HG03460 (cell line): ENCODE results near the gene SH3TC1.

Experiments
- ATAC-seq: cut with Tn5 transposase; IDR thresholded peaks from one replicate; pipeline ENCODE4 v1.9.1; 2021; ENCODE audit not compliant: unreplicated experiment

The SH3TC1 gene

DNA sequence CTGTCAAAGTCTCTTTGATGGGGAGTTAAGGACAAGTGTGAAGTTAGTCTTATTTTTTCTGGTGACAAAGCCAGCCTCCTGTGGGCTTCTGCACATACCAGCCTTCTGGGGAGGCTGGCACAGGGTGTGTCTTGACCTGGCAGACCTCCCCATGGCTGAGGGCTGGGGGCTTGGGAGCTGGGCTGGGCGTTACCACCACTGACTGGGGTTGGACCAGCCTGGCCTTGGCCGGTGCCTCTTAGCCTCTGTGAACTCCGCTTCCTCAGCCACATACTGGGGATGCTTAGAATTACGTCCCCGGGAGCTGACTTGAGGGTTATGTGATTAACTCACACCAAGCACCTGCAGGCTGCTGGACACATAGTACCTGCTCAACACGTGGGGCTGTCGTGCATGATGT is 14.0 kb downstream of the SH3TC1 start:
- ATAC-seq = no peak

DNA sequence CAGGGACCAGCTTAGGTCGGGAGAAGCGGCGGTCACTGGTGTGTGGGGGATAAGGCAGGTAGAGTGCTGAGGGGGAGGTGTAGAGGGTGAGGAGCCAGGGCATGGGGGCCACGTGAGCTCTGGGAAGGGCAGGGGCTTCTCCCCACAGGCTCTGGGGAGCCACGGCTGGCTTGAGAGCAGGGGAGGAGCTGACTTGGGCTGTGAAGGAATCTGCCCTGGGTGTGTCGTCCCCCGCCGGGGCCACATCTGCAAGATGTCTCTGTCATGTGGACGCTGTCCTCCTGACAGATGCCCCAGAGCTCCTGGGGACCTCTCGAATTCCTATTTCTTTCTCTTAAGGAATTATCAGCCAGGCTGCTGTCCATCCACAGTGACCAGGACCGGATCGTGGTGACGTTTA is 15.0 kb downstream of the SH3TC1 start:
- ATAC-seq = no peak

- ATAC-seq = no peak
These were observed 15.9 kb downstream of the SH3TC1 start for GRCh38 chr4:8215001-8215427.

- no peak for ATAC-seq
These were observed 16.8 kb downstream of the SH3TC1 start for GRCh38 chr4:8215641-8216442.

GRCh38 chr4:8216443-8217245 is 17.6 kb downstream of the SH3TC1 start:
- no peak for ATAC-seq

- ATAC-seq = no peak
These were observed 18.1 kb downstream of the SH3TC1 start for GRCh38 chr4:8217246-8217511.

DNA sequence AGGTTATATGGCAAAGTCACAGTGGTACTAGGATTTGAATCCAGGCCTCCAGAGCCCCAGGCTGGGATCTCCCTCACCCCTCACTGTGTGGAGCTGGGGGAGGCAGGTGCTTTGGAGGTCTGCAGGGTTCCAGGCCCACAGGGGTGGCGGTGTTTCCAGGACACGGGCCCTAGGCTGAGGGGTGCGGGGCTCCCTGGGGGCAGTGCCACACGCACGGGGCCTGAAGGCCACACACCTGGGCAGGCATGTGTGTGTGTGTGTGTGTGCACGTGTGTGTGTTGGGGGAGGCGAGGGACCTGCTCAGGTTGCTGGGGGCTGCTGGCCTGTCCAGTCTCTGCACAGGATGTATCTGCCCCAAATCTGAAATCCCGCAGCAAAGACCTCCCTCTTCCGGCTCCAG is 18.8 kb downstream of the SH3TC1 start:
- no peak for ATAC-seq

DNA sequence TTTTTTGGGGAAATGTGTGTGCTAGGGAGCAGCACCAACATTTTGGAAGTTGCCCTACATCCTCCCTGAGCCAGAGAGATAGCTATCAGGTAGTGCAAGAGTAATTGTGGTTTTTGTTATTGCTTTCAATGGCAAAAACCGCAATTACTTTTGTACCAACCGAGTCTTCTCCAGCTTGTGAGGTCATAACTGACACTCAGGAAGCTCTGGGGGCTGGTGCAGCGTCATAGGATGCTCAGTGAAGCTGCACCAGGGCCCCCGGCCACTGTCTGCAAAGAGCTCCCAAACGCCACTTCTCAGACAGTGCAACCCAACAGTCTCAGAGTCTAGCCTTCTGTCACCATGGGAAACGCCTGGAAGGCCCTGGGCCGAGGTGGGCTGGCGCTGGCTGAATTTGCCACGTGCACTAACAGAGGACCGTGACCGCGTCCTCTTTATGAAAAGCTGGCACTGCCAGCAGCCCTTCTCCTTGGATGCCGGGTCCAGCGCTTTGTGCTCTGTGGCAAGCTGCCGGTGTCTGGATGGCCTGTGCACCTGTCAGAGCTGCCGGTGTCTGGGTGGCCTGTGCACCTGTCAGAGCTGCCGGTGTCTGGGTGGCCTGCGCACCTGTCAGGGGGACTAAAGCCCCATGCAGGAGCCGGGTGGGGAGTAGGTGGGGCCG is 19.4 kb downstream of the SH3TC1 start:
- no peak for ATAC-seq

GRCh38 chr4:8219236-8219635 is 20.1 kb downstream of the SH3TC1 start:
- no peak for ATAC-seq

- ATAC-seq = no peak
These were observed 21.8 kb downstream of the SH3TC1 start for GRCh38 chr4:8220661-8221450.

DNA sequence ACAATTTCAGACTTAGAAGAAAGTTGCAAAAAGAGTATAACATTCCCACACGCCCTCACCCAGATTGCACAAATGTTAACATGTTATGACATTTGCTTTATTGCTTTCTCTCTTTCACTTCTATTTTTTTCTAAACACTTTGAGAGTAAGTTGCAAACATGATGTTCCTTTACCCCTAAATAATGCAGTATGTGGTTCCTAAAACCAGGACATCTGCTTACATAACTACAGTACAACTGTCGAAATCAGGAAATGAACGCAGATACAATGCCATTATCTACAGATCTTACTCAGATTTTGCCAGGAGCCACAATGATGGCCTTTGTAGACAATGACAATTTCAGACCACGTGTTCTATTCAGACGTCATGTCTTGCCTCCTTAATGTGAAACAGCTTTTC is 22.4 kb downstream of the SH3TC1 start:
- ATAC-seq = no peak

- ATAC-seq = no peak
These were observed 22.9 kb downstream of the SH3TC1 start for GRCh38 chr4:8221985-8222384.

GRCh38 chr4:8222609-8223388 is 23.7 kb downstream of the SH3TC1 start:
- ATAC-seq = no peak

DNA sequence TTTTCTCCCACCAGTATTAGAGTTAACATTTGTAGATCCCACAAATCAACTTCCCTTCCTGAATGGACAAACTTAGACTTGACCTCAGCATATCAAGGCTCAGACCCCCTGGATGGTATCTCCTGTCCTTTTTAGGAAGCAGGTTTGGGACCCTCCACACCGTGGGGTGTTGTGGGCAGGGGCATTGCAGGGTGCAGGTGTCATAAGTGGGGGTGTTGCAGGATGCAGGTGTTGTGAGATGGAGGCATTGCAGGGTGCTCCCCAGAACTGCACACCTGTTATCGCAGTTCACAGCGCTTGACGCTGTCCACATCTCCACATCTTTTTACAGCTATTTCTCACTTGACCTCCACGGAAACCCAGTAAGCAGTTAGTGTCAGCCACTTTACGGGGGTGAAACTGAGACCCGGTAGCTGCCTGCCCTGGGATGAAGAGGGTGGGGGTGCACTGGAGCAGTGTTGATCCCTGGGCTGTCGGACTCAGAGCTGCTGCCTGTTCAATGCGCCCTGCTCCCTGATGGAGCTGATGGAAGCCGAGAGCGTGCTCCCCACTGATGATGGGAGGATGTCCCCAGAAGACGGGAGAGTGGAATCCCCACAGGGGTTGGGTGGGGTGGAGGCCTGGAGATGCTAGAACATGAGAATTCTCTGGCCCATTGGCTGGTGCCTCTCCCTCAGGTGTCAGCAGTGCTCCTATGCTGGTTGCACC is 25.3 kb downstream of the SH3TC1 start:
- no peak for ATAC-seq

DNA sequence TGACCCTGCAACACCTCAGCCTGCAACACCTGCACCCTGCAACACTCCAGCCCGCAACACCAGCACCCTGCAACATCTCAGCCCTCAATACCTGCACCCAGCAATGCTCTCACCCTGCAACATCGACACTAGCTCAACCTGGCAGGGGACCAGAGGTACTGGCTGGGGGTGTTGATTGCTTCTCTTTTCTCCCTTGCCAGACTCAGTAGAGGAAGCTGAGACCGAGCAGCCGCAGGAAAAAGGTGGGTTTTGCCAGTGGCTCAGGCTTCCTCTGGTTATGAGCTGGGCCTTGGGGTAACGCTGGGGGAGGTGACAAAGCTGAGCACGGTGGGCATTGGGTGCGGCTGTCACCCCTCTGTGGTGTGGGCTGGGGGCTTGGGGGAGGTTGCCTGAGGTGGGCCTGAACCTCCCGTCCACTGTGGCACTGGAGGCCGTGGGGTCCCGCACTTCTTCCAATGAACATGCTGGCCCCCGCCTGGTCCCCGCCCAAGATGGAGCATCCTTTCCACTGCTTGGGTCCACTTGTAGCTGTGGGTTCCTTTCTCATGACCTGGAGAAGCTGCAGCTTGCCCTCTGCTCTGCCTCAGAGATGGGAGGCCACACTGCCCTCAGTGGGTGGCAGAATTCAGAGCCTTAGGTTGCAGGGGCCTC is 26.0 kb downstream of the SH3TC1 start:
- ATAC-seq = no peak

DNA sequence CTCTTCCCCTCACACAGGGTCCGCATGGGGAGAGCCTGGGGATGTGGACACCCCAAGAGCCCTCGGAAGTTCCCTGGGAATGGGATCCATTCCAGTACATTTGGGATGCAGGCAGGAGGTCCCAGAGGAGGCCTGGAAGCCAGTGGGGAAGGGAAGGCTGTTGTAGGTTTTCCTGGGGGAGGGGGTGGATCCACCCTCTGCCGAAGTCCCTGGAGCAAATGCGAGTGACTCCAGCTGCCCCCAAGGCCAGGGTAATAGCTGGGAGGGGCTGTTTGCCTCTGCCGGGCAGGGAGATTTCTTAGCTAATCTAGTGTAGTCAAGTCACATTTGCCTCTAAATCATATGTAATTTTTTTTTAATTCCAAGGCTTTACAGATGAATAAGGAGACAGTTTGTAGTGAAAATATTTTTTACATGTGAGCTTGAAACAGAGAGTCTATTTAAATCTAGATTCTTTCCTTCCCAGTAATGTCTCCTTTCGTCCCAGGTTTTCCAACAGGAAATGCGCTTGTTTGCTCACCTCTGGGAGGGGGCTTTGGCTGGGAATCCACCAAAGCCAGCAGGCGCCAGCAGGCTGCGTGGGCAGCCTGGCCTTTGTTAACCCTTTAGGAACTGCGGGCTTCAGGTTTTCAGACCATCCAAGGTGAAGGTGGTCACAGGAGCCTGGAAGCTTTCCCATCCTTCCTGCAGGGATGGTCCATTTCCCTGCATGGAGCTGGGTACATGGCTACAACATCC is 26.8 kb downstream of the SH3TC1 start:
- ATAC-seq = no peak

- ATAC-seq = no peak
These were observed 28.2 kb downstream of the SH3TC1 start for GRCh38 chr4:8227201-8227770.

- ATAC-seq = no peak
These were observed 28.8 kb downstream of the SH3TC1 start for GRCh38 chr4:8227771-8228318.
